ENCODE results near the gene GTPBP1.

The GTPBP1 gene

GRCh38 chr22:38727530-38728451, 22.0 kb downstream of the GTPBP1 start:
- no peak for DNase-seq

GRCh38 chr22:38728871-38729796, 23.4 kb downstream of the GTPBP1 start:
- DNase-seq, result no peak

GRCh38 chr22:38729946-38730345, 24.2 kb downstream of the GTPBP1 start:
- no peak for DNase-seq

DNA sequence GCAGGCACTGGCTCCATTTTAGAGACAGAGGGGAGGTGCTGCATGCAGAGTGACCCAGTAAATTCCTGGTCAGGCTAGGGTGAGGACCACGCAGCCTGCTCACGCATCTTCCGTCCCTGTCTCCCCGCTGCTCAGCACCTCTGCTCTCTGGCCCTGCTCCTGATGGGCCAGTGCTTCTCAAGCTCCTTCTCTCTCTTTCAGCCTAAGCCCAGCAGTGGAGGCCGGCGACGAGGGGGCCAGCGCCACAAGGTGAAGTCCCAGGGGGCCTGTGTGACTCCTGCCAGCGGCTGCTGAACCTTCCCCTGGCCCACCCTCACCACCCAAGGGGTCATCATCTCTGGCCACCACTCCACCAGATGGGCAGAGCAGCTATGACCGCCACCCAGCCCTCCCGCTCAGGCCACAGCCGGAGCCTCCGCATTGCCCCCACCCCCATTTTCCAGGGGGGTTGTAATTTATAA, 24.7 kb downstream of the GTPBP1 start:
- no peak for DNase-seq

DNA sequence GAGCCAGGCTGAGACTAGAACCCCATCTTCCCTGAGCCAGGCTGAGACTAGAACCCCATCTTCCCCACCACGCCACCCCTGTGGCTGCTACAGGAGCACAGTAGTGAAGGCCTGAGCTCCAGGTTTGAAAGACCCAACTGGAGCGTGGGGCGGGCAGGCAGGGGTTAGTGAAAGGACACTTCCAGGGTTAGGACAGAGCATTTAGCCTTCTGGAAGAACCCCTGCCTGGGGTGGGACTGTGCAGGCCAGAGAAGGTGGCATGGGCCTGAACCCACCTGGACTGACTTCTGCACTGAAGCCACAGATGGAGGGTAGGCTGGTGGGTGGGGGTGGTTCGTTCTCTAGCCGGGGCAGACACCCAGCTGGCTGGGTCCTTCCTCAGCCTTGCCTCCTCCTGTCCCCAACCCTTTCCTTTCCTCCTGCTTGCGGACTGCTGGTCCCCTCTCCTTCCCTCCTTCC, 26.0 kb downstream of the GTPBP1 start:
- no peak for DNase-seq

GRCh38 chr22:38732251-38732815, 26.6 kb downstream of the GTPBP1 start:
- DNase-seq, result no peak

- no peak for DNase-seq
Observed at GRCh38 chr22:38733329-38733723, 27.6 kb downstream of the GTPBP1 start.

DNA sequence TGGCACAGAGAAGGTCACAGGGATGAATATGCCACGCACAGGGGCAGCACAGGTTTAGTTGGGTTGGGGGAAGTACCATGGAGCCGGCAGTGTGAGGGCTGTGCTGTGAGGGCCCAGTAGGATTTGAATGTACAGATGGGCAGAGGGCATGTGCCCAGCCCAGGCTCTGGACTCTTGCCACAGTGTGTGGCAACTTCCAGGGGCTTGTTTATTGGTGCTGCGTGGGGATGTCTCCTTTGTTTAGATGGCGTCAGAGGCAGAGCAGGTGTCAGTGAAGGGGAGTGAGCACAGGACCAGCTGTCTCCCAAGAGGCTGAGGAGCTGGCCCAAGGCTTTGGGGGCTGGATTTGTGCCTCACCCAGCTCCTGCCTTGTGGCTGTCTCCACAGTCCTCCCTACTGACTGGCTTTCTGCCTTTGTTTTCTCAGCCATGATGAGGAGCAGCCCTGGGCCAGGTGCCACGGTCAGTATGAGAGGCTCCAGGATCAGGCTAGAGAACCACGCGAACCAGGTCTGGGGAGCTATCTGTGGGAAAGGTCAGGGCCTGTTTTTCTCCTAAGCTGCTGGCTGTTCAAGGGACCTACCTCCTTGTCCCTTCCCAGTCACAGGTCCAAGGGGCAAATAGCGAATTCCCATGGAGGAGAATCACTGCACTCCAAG, 28.1 kb downstream of the GTPBP1 start:
- DNase-seq, result no peak

- no peak for DNase-seq
Observed at GRCh38 chr22:38734421-38735100, 28.8 kb downstream of the GTPBP1 start.

DNA sequence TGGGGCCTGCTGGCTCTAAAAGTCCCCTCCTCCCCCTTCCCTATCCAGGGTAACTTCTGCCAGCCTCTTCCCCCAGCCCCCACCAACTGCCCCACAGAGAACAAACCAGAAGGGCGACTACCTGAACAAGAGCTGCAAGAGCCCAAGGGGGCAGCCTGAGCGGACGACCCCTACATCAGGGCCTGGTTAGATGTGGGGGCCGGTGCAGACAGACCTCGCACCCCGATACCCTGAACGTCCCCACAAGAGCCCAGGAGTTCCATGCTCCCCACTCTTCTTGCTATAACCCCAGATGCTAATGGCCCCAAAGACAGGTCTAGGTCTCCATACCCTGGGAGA, 29.4 kb downstream of the GTPBP1 start:
- no peak for DNase-seq

- no peak for DNase-seq
Observed at GRCh38 chr22:38735465-38736256, 29.9 kb downstream of the GTPBP1 start.

- DNase-seq, result no peak
Observed at GRCh38 chr22:38736257-38736570, 30.5 kb downstream of the GTPBP1 start.

GRCh38 chr22:38737302-38738060, 31.7 kb downstream of the GTPBP1 start:
- no peak for DNase-seq

DNA sequence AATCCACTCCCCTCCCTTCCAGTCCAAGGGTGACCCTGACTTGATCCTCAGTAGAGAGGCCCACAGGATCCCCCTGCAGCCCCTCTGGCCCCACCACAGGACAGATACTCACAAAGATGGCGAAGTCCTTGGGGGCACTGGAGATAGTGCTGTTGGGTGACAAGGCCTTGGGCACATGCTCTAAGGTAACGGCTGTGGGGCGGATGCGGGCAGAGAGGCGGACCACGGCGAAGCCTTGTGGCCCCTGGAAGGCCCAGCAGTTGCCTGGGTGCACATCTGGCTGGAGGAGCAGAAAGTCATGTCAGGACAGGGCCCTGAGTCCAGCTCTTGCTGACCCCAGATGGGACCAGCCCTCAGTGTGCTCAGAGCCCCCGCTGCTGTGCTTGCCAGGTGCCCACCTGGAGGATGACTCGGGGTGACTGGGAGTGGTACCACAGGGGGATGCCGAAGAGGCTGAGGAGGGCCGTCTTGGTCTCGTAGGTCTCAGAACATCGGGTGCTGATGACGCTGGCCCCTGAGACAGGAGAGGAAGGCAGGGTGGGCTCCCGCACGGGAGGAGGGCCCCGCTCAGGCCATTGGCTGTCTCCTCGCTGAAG, 32.8 kb downstream of the GTPBP1 start:
- DNase-seq, result no peak

- no peak for DNase-seq
Observed at GRCh38 chr22:38739300-38740055, 33.7 kb downstream of the GTPBP1 start.

GRCh38 chr22:38740116-38740723, 34.5 kb downstream of the GTPBP1 start:
- no peak for DNase-seq

GRCh38 chr22:38740754-38741153, 35.0 kb downstream of the GTPBP1 start:
- DNase-seq, result no peak

DNA sequence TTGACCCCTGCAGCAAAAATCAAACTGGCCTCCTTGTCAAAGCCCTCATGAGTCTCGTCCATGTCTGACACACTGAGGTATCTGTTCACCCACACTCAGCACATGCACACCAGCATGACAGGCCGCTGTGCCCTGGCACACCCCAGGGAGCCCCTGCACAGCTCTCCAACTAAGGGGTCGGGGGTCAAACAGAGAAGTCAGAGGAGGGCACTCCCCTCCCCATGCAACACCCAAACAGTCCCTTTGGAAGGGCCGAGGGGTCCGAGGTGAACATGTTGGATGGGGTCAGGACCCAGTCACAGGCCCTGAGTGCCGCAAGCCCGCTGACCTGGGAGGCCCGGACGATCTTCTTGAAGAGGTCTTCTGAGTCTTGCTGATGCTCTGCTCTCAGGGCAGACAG, 35.4 kb downstream of the GTPBP1 start:
- DNase-seq, result no peak

DNA sequence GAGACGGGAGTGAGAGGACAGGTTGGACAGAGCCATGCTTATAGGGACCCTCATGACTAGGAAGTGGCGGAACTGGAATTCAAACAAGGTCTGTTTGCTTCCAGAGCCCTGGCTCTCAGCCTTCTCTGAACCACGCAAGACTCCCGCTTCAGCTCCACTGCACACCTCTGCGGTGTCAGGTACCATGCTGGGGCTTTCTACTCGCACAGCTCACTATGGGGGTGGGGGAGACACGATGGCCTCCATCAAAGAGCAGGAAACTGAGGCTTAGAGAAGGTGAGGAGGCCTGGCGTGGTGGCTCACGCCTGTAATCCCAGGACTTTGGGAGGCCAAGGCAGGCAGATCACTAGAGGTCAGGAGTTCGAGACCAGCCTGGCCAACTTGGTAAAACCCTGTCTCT, 35.8 kb downstream of the GTPBP1 start:
- no peak for DNase-seq
